T-helper 17 cell (primary cell): ENCODE measurements around the gene LRRC4C. TPM values are rescaled to one million over a fixed set of nuclear protein-coding genes. Genes with fewer than 3 reads are reported as not detected.

Experiments
- ATAC-seq: fragments of 150-1000 bp; cut with Tn5 transposase; 2 replicates; pipeline ENCODE4 v1.10.0; 2021; ENCODE audit warnings: mild to moderate bottlenecking, moderate library complexity
- DNase-seq, 3 donors: peaks; one replicate each; pipeline versions ENCODE4 v3.0.0 to v3.0.0-alpha.2; 2020 to 2021
- H3K9me3 ChIP-seq: one replicate; pipeline ENCODE4 v1.7.0; 2013; ENCODE audit warnings: low read length, mild to moderate bottlenecking; ENCODE audit not compliant: control insufficient read depth, poor library complexity, severe bottlenecking
- H3K27ac Mint-ChIP-seq: one replicate; pipeline ENCODE4 v1.8.0; 2022; ENCODE audit warnings: mild to moderate bottlenecking, moderate library complexity, mixed read lengths
- H3K27me3 Mint-ChIP-seq: one replicate; pipeline ENCODE4 v1.8.0; 2022; ENCODE audit warnings: mixed read lengths
- H3K36me3 Mint-ChIP-seq: one replicate; pipeline ENCODE4 v1.8.0; 2022; ENCODE audit warnings: low read depth, mixed read lengths
- H3K4me1 Mint-ChIP-seq: one replicate; pipeline ENCODE4 v1.8.0; 2022; ENCODE audit warnings: mild to moderate bottlenecking, mixed read lengths
- H3K4me3 Mint-ChIP-seq: one replicate; pipeline ENCODE4 v1.8.0; 2022; ENCODE audit warnings: mild to moderate bottlenecking, moderate library complexity, mixed read lengths
- total RNA-seq, 4 donors: library from RNA in 2 of 4; stranded (reverse) in 2 of 4; gene quantifications; one replicate each; pipeline ENCODE4 v1.2.3 and lab custom pipeline; 2022 to 2026

The LRRC4C gene
- total RNA-seq, 2 donors from 2014 or later, result not detected

DNA sequence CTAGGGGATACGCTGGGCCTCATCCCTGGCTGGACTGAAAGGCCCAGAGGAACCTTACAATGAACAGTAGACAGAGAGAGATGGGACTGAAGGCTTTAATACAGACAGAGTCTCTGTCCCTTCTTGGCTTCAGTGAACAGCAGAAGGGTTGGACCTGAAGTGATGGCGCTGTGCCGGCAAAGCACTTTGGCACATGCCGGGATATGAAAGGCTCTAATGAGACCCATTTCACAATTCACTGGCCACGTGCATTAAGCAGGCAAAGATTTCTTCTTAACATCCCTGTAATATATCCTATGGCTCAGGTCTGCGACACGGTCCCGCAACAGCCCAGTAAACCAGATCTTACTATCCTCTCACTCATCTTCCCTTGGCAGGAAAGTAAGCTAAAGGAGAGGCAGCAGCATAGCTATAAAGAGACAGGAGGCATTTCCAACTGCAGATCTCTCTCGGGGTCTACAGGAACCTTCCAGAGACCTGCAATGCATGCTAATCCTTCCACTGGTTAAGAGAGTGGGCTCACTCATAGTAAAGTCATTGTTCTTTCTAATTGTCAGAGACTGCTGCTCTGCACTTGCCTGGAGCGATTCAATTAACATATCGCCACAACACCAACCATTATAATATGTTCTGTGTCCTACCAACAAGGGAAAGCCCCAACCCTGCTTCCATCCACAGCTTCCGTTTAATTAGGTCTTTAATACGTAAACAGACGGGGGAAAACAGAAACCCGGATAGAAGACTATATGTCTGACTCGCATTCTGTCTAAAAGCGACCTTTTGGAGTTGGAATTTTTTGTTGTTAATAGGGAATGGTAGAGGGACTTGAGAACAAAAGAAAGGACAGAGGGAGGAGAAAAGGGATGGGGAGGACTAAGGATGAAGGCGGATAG is 1179.0 kb downstream of the LRRC4C start:
- H3K36me3 Mint-ChIP-seq, result no peaks in the 10 kb centered on the region
- H3K4me3 Mint-ChIP-seq, result no peak overlapping the region
- no peak overlapping the region for H3K27ac Mint-ChIP-seq
- no peaks in the 10 kb centered on the region for H3K9me3 ChIP-seq
- no peaks in the 10 kb centered on the region for H3K27me3 Mint-ChIP-seq
- H3K4me1 Mint-ChIP-seq, result no peaks in the 10 kb centered on the region
- ATAC-seq, result no peak
- no peak for DNase-seq

DNA sequence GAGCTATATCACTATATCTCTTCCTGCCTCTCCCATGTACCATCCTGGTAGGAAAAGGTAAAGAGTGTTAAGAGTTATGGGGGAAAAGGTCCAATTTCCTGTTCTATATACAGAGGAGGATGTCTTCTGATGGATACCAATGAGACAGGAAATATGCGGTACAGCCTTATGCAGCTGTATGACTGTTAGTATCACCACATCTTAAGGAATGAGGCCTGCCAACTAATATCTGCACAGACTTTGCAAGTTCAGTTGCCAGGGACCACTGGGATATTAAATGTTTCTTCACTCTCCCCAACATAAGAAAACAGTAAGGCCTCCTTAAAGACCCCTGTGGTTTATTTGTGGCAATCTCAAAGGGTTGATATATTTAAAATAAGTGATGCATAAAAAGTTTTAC is 1182.5 kb downstream of the LRRC4C start:
- ATAC-seq (no peak), DNase-seq (no peak)
- H3K27me3 Mint-ChIP-seq, result no peaks in the 10 kb centered on the region
- no peaks in the 10 kb centered on the region for H3K9me3 ChIP-seq
- no peaks in the 10 kb centered on the region for H3K36me3 Mint-ChIP-seq
- no peak overlapping the region for H3K27ac Mint-ChIP-seq
- H3K4me3 Mint-ChIP-seq, result no peak overlapping the region
- H3K4me1 Mint-ChIP-seq, result no peaks in the 10 kb centered on the region

DNA sequence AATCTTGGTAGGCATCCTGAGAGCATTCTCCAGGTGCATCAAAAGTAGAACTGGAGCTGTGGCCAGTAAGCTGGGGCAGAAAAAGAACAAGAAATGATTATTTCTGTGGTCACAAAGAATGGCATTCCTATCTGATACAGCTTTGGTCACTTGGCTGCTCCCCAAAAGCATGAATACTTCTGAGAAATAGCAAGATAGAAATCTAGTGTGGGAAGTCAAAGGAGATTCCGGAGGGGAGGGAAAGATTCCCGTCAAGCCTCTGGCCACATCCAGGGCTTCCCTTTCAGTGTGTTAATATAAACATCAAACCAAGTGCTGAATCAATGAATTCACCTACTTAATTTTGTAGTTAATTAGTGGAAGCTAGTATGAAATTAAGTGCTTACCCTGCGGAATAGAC is 1185.4 kb downstream of the LRRC4C start:
- Mint-ChIP-seq H3K4me3 (no peak overlapping the region), H3K4me1 (no peaks in the 10 kb centered on the region)

DNA sequence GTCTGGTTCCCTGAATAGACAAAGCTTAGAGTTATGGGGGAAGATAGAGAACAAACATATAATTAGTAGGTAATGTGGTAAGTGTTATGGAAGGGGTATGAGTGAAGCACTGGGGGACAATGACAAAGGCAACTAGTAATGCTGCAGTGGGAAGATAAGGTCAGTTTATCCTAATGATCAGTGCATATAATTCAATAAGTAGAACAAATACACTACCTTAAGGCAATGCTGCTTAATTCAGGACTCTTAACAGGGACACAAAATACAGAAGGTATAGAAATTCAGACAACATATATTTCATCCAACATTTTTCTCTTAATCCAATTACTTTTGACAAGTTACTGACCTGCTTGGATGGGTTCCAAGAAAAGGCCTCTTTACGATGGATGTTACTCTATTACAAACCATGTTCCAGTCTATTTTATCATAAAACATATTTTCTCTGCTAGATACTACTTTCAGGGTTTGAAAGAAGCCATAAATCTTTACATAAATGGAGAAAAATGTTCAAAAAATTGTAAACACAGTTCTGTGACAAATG is 1186.2 kb downstream of the LRRC4C start:
- DNase-seq, result no peak
- H3K4me1 Mint-ChIP-seq, result no peaks in the 10 kb centered on the region
- H3K36me3 Mint-ChIP-seq, result no peaks in the 10 kb centered on the region
- H3K27ac Mint-ChIP-seq, result no peak overlapping the region
- no peak for ATAC-seq
- H3K9me3 ChIP-seq, result no peaks in the 10 kb centered on the region
- no peak overlapping the region for H3K4me3 Mint-ChIP-seq
- H3K27me3 Mint-ChIP-seq, result no peaks in the 10 kb centered on the region

More for the DNA sequence above, 1185.4 kb downstream of the LRRC4C start:
- DNase-seq, result no peak
- ATAC-seq, result no peak
- no peaks in the 10 kb centered on the region for H3K9me3 ChIP-seq
- no peaks in the 10 kb centered on the region for H3K27me3 Mint-ChIP-seq
- no peak overlapping the region for H3K27ac Mint-ChIP-seq
- no peaks in the 10 kb centered on the region for H3K36me3 Mint-ChIP-seq

DNA sequence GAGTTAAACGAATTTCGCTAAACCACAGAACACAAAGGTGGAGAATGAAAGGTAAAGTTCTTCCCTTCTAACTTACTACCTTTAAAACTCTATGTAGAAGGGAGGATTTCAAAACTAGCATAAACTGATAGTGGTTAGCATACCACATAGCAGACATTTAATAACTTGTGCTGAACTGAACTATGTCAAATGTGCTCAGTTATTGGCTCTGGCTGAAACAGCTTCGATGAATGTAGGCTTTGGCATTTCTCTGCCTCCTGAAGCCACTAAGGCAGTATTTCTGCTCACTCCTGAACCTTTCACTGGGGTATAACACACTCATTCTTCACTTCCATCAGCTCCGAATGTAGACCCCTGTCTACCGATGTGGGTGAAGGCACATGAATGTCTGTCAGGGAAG is 1188.1 kb downstream of the LRRC4C start:
- DNase-seq (no peak), ATAC-seq (no peak)
- no peak overlapping the region for H3K4me3 Mint-ChIP-seq
- no peaks in the 10 kb centered on the region for H3K9me3 ChIP-seq
- H3K27ac Mint-ChIP-seq, result no peak overlapping the region
- no peaks in the 10 kb centered on the region for H3K4me1 Mint-ChIP-seq
- H3K36me3 Mint-ChIP-seq, result no peaks in the 10 kb centered on the region
- H3K27me3 Mint-ChIP-seq, result no peaks in the 10 kb centered on the region

DNA sequence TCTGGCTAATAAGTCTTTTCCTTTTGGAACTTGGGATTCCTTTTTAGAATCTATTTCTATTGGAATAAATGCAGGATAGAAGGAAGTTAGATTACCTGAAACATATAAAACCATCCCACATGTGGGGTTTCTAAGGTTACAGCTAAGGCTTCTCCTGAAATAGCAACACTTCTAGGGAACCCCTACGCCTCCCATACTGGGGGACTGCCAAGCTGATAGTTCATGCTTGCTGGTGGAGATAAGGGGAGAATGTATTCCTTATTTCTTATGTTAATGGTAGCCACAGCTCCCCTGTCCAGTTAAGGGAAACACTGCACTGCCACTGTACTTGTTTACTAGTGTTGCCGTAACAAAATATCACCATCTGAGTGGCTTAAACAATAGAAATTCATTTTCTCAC is 1189.6 kb downstream of the LRRC4C start:
- H3K9me3 ChIP-seq, result no peaks in the 10 kb centered on the region
- Mint-ChIP-seq H3K4me3 (no peak overlapping the region), H3K27ac (no peak overlapping the region), H3K36me3 (no peaks in the 10 kb centered on the region), H3K4me1 (no peaks in the 10 kb centered on the region), H3K27me3 (no peaks in the 10 kb centered on the region)
- DNase-seq (no peak), ATAC-seq (no peak)

DNA sequence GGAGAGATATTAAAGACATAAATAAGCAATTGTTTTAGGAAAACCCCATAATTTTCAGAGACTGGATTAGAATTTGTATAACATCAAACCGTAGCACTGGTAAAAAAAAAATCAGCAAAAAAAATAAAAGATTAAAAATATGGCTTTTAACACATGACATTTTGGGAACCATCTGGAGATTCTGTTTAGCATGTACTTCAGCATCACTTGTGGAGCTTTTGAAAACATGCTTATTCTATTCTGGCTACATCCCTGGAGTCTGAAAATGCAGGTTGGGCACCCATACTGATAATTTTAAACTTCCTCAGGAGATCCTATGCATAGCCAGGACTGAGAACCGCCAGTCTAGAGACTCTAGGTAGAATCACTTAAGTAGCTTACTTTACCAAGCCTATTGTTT is 1190.9 kb downstream of the LRRC4C start:
- no peaks in the 10 kb centered on the region for H3K27me3 Mint-ChIP-seq
- H3K4me3 Mint-ChIP-seq, result no peak overlapping the region
- H3K27ac Mint-ChIP-seq, result no peak overlapping the region
- H3K36me3 Mint-ChIP-seq, result no peaks in the 10 kb centered on the region
- no peak for DNase-seq
- H3K9me3 ChIP-seq, result no peaks in the 10 kb centered on the region
- no peaks in the 10 kb centered on the region for H3K4me1 Mint-ChIP-seq
- ATAC-seq, result no peak

DNA sequence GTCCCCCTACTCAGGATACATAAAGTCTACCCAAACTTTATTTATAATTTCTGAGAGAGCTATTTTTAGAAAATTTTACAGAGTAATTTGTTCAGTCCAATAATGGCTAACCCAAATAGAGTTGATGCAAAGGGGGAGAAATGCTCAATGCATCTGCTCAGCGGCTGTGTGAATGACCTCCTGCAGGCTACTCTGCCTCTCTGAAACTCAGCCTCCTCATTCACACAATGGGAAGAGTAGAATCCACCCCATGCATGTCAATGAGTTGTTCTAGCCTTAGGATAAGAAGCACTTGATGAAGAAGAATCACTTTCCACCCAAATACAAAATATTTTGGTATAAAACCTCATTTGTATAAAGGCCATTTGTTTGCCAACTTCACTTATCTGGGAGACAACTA is 1204.0 kb downstream of the LRRC4C start:
- DNase-seq, result no peak
- no peaks in the 10 kb centered on the region for H3K9me3 ChIP-seq
- H3K4me3 Mint-ChIP-seq, result no peak overlapping the region
- no peaks in the 10 kb centered on the region for H3K4me1 Mint-ChIP-seq
- H3K27ac Mint-ChIP-seq, result no peak overlapping the region
- ATAC-seq, result no peak
- no peaks in the 10 kb centered on the region for H3K36me3 Mint-ChIP-seq
- H3K27me3 Mint-ChIP-seq, result no peaks in the 10 kb centered on the region

DNA sequence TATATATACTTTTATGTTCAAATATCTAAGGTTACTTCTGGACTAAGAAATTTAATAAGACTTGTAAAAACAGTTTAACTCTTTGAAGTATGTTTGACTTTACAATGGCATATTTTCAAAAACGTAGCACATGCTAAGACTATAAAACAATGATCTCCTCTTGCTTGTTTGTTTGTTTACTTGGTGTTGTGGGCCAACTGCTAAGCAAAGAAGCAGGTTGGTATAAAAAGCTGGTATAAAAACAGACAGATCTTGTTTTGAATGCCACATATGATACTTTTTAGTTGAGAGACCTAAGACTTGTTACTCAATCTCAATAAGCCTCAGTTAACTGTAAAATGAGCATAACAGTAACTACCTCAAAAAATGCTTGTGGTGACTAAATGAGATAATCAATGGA is 1206.3 kb downstream of the LRRC4C start:
- H3K36me3 Mint-ChIP-seq, result no peaks in the 10 kb centered on the region
- DNase-seq (no peak), ATAC-seq (no peak)
- H3K4me3 Mint-ChIP-seq, result no peak overlapping the region
- no peaks in the 10 kb centered on the region for H3K27me3 Mint-ChIP-seq
- no peaks in the 10 kb centered on the region for H3K4me1 Mint-ChIP-seq
- H3K27ac Mint-ChIP-seq, result no peak overlapping the region
- no peaks in the 10 kb centered on the region for H3K9me3 ChIP-seq

DNA sequence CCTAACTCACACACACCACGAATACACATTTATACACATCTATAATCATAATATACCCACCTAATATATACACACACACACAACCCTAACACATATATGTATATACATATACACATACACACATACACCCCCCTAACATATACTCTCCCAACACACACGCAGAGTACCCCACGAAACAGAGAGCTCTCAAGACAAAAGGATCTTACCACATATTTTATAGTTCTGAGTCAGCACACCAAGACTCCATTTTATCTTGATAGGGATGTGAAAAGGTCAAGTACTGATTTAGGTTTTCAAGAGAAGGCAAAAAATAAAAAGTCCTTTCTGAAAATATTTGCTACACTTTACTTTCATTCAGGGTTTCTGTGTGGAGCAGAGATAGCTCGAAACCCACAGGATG is 1207.2 kb downstream of the LRRC4C start:
- Mint-ChIP-seq H3K27me3 (no peaks in the 10 kb centered on the region), H3K4me3 (no peak overlapping the region), H3K36me3 (no peaks in the 10 kb centered on the region), H3K4me1 (no peaks in the 10 kb centered on the region), H3K27ac (no peak overlapping the region)
- DNase-seq, result no peak
- no peak for ATAC-seq
- H3K9me3 ChIP-seq, result no peaks in the 10 kb centered on the region

DNA sequence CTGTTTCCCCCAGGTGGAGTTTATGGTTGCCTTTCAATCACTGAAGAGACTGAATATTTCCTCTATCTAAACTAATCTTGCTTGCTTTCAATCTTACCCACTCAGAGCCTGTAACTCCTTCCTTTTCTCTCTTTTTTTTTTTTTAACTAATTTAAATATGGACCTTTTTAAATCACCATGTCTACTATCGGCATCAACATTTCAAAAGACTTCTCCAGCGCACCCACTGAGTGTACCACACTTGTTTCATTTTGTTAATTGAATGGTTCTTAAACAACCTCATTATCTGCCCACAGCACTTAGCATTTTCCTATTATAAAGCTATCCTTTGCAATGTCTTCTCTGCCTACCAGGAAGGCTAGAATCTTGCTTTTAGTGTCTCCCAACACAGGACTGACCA is 1212.5 kb downstream of the LRRC4C start:
- no peak for DNase-seq
- Mint-ChIP-seq H3K4me1 (no peaks in the 10 kb centered on the region), H3K27ac (no peak overlapping the region), H3K4me3 (no peak overlapping the region), H3K36me3 (no peaks in the 10 kb centered on the region), H3K27me3 (no peaks in the 10 kb centered on the region)
- no peaks in the 10 kb centered on the region for H3K9me3 ChIP-seq
- ATAC-seq, result no peak

DNA sequence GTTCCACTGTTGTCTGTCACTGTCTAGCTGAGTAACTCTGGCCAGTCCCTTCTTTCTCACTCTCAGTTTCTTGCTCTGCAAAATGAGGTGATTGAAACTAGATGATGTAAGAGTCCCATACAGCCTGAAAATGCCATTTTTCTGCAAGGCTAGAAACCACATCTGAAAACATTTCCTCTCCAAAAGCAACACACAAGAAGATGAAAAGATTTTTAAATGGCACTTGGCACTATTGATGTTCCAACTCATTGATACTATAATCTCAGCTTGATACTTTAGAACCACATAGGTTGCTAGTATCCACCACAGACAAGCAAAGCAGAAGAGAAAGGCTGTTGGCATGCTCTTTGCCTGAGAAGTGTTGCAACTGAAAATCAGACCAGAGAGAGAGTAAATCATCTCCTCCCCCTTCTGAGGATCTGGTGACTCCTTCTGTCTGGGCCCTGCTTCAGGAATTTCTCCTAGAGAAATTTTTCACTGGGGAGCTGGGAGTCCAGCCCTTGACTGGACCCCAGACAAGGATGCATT is 1217.9 kb downstream of the LRRC4C start:
- DNase-seq (no peak), ATAC-seq (no peak)
- H3K27me3 Mint-ChIP-seq, result no peaks in the 10 kb centered on the region
- H3K27ac Mint-ChIP-seq, result no peak overlapping the region
- no peaks in the 10 kb centered on the region for H3K36me3 Mint-ChIP-seq
- H3K4me1 Mint-ChIP-seq, result no peaks in the 10 kb centered on the region
- H3K4me3 Mint-ChIP-seq, result no peak overlapping the region
- no peaks in the 10 kb centered on the region for H3K9me3 ChIP-seq

DNA sequence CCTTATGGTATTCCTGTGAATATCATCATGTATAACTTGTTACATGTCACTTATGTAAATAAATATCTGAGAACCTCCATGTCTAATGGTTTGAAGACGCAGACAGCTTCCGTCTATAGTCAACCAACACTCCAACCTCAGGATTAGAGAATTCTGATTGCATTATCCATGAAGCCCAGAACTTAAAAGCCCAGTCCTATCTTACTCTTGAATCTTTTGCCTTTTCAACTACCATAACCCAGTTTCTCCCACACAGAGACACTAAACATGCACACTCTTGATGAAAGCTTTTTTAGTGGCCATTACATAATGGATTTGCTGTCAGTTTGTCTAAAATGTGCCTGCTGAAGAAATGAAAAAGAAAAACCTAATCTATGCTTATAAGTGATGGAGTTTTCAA is 1219.2 kb downstream of the LRRC4C start:
- H3K27ac Mint-ChIP-seq, result no peak overlapping the region
- H3K9me3 ChIP-seq, result no peaks in the 10 kb centered on the region
- no peak for ATAC-seq
- H3K27me3 Mint-ChIP-seq, result no peaks in the 10 kb centered on the region
- no peaks in the 10 kb centered on the region for H3K4me1 Mint-ChIP-seq
- no peak overlapping the region for H3K4me3 Mint-ChIP-seq
- DNase-seq, result no peak
- no peaks in the 10 kb centered on the region for H3K36me3 Mint-ChIP-seq

DNA sequence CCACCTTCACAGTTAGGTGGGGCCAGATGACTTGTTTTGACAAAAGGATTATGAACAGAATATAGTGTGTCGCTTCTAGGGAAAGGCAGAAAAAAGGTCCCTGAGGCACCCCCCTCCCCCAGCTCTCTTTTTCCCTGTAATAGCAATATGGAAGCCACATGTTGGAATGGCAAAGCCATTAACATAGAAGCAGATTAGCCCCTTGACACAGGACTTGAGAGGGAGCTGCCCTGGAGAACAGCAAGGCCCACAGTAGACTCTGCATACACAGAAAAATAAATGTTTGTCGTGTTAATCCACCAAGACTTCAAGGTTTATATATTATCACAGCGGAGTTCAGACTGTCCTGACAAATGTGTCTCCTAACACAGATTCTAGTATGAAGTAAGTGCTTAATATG is 1222.9 kb downstream of the LRRC4C start:
- no peak overlapping the region for H3K4me3 Mint-ChIP-seq
- no peak for ATAC-seq
- no peak overlapping the region for H3K27ac Mint-ChIP-seq
- H3K27me3 Mint-ChIP-seq, result no peaks in the 10 kb centered on the region
- no peaks in the 10 kb centered on the region for H3K36me3 Mint-ChIP-seq
- H3K4me1 Mint-ChIP-seq, result no peaks in the 10 kb centered on the region
- DNase-seq, result no peak
- H3K9me3 ChIP-seq, result no peaks in the 10 kb centered on the region
